K562 (cell line): Measurements from ENCODE around the gene SLBP. TPM values are rescaled to one million over a fixed set of nuclear protein-coding genes. Genes with fewer than 3 reads are reported as not detected.

Experiments used
- ETS1 ChIP-seq: conservative IDR thresholded peaks from 2 replicates; pipeline ENCODE4 v1.6.1; 2011; ENCODE audit warnings: low read depth, mild to moderate bottlenecking, low read length; ENCODE audit not compliant: control insufficient read depth
- FOS ChIP-seq: IDR thresholded peaks from 3 replicates; pipeline ENCODE4 v1.6.1; 2011; ENCODE audit not compliant: insufficient read length; ENCODE audit errors: extremely low read depth
- GABPB1 ChIP-seq: sonication (generic); formaldehyde crosslinking; IDR thresholded peaks from 2 replicates; pipeline ENCODE4 v1.8.0; 2022; ENCODE audit warnings: mild to moderate bottlenecking, missing genetic modification reagents
- HNRNPH1 ChIP-seq: fragments of 200-400 bp; formaldehyde crosslinking; optimal IDR thresholded peaks from 2 replicates; pipeline ENCODE3; 2017; ENCODE audit warnings: low read depth, mild to moderate bottlenecking, low read length, moderate library complexity
- KLF1 ChIP-seq: fragments of 450-650 bp; IDR thresholded peaks from 2 replicates; pipeline ENCODE4 v1.6.1; 2016; ENCODE audit warnings: missing genetic modification characterization, missing compliant biosample characterization
- MXD1 ChIP-seq: fragments of 250-450 bp; sonication (Bioruptor Pico); IDR thresholded peaks from 2 replicates; pipeline ENCODE4 v1.8.0; 2021; ENCODE audit warnings: borderline replicate concordance, mild to moderate bottlenecking, moderate library complexity; ENCODE audit not compliant: poor library complexity, severe bottlenecking
- NCOA1 ChIP-seq: fragments of 450-650 bp; IDR thresholded peaks from 2 replicates; pipeline ENCODE4 v1.6.1; 2016; ENCODE audit warnings: low read depth
- NFIX ChIP-seq: fragments of 250-450 bp; sonication (Bioruptor Pico); IDR thresholded peaks from 2 replicates; pipeline ENCODE4 v1.4.0; 2020; ENCODE audit warnings: low read depth, mild to moderate bottlenecking, moderate library complexity
- PPARD ChIP-seq: fragments of 250-450 bp; sonication (Bioruptor Pico); IDR thresholded peaks from 2 replicates; pipeline ENCODE4 v1.8.0; 2022; ENCODE audit warnings: inconsistent platforms, mild to moderate bottlenecking, moderate library complexity
- RBM17 ChIP-seq: fragments of 200-400 bp; formaldehyde crosslinking; IDR thresholded peaks from 2 replicates; pipeline ENCODE4 v1.6.1; 2017; ENCODE audit warnings: low read depth, mild to moderate bottlenecking, low read length, borderline replicate concordance
- SIN3B ChIP-seq: fragments of 450-650 bp; IDR thresholded peaks from 2 replicates; pipeline ENCODE4 v1.6.1; 2017; ENCODE audit warnings: low read depth, mild to moderate bottlenecking, moderate library complexity
- STAG1 ChIP-seq: sonication (generic); formaldehyde crosslinking; IDR thresholded peaks from 2 replicates; pipeline ENCODE4 v1.5.0; 2020; ENCODE audit warnings: missing genetic modification reagents, borderline replicate concordance
- TAF7 ChIP-seq: fragments of 450-650 bp; IDR thresholded peaks from 2 replicates; pipeline ENCODE4 v1.6.1; 2016; ENCODE audit warnings: missing genetic modification characterization, missing compliant biosample characterization
- TGIF2 ChIP-seq: sonication (generic); formaldehyde crosslinking; IDR thresholded peaks from 2 replicates; pipeline ENCODE4 v1.8.1; 2022; ENCODE audit warnings: mild to moderate bottlenecking, missing genetic modification reagents, moderate library complexity
- ZNF239 ChIP-seq: fragments of 250-450 bp; sonication (Bioruptor Pico); IDR thresholded peaks from 2 replicates; pipeline ENCODE4 v1.4.0; 2020; ENCODE audit warnings: mild to moderate bottlenecking
- ZNF444 ChIP-seq: fragments of 250-450 bp; sonication (Bioruptor Pico); IDR thresholded peaks from 2 replicates; pipeline ENCODE4 v1.4.0; 2020; ENCODE audit warnings: mild to moderate bottlenecking, moderate library complexity
- ZNF79 ChIP-seq: fragments of 250-450 bp; sonication (Bioruptor Pico); IDR thresholded peaks from 2 replicates; pipeline ENCODE4 v1.4.0; 2020; ENCODE audit warnings: low read depth, mild to moderate bottlenecking, moderate library complexity
- polyA plus RNA-seq, 8 experiments: library from polyadenylated mRNA; depleted of rRNA in 4 of 8; stranded (reverse) in 5 of 8; unstranded in 3 of 8; fragments of >200 nt; fragmentation: Nextera tagmentation in 2 of 8; fragmentation: Illumina TruSeq in 1 of 8; extraction: Ambion mirVana in 2 of 8; extraction: Trizol in 1 of 8; gene quantifications; 2 replicates each; pipeline versions ENCODE4 v1.2.1 to v1.2.3, GENCODE V29; 2011 to 2014; ENCODE audit warnings: inconsistent platforms in 1 of 8, missing spikeins in 1 of 8
- total RNA-seq, 7 experiments: library from RNA; depleted of rRNA in 6 of 7; stranded (reverse); fragments of >200 nt in 6 of 7; fragmentation: Illumina TruSeq in 2 of 7; extraction: Trizol in 2 of 7; gene quantifications; 2 replicates each; pipeline versions ENCODE4 v1.2.1 to v1.2.3, GENCODE V29; 2011 to 2021; ENCODE audit warnings: low replicate concordance in 1 of 7
- TF ChIP-seq, protein P1 (sequence below): fragments of 250-450 bp; sonication (Bioruptor Pico); IDR thresholded peaks from 2 replicates; pipeline ENCODE4 v1.4.0; 2020; ENCODE audit warnings: mild to moderate bottlenecking, moderate library complexity
- TF ChIP-seq, protein P2 (sequence below): fragments of 450-650 bp; IDR thresholded peaks from 2 replicates; pipeline ENCODE4 v1.6.1; 2016; ENCODE audit warnings: missing biosample characterization, missing genetic modification characterization
- TF ChIP-seq, protein P3 (sequence below): fragments of 250-450 bp; sonication (Bioruptor Pico); IDR thresholded peaks from 2 replicates; pipeline ENCODE4 v1.4.0; 2020; ENCODE audit warnings: borderline replicate concordance

SLBP gene
- total and polyA plus RNA-seq, 9 of the 15 experiments (the other 6 are each of a cell fraction or from before 2014, with no cell fraction given), result 49.4 to 221 (median 162) TPM

DNA sequence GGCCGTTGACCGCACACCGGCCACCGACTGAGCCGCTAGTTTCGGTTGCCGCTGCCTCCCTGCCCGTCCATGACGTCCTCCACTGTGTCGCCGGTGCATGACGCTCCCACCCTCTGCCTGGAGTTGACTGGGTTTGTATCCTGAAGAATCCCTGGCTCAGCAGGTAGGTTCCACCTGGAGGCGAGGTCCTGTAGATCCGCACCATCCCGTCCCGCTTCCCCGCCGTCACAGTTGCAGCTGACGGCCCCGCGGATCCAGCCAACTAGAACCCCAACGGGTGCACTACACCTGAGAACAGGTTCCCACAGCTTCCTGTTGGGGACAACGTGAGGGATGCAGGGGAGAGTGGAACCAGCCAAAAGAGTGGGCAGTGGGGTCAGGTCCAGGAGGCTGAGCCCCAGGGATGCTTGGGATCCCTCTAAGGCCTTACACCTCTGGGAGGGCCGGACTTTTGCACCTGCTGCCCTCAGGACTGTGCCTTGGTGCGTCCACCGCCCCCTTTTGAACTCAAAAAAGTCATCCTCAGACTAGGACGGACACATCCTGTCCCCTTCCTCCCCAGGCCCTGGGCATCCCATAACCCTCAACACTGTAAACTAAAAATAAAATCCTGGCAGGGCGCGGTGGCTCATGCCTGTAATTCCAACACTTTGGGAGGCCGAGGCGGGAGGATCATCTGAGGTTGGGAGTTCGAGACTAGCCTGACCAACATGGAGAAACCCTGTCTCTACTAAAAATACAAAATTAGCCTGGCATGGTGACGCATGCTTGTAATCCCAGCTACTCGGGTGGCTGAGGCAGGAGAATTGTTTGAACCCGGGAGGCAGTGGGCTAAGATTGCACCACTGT is 1.1 kb upstream of the SLBP start (continued):
- TF ChIP-seq, protein P1, sequence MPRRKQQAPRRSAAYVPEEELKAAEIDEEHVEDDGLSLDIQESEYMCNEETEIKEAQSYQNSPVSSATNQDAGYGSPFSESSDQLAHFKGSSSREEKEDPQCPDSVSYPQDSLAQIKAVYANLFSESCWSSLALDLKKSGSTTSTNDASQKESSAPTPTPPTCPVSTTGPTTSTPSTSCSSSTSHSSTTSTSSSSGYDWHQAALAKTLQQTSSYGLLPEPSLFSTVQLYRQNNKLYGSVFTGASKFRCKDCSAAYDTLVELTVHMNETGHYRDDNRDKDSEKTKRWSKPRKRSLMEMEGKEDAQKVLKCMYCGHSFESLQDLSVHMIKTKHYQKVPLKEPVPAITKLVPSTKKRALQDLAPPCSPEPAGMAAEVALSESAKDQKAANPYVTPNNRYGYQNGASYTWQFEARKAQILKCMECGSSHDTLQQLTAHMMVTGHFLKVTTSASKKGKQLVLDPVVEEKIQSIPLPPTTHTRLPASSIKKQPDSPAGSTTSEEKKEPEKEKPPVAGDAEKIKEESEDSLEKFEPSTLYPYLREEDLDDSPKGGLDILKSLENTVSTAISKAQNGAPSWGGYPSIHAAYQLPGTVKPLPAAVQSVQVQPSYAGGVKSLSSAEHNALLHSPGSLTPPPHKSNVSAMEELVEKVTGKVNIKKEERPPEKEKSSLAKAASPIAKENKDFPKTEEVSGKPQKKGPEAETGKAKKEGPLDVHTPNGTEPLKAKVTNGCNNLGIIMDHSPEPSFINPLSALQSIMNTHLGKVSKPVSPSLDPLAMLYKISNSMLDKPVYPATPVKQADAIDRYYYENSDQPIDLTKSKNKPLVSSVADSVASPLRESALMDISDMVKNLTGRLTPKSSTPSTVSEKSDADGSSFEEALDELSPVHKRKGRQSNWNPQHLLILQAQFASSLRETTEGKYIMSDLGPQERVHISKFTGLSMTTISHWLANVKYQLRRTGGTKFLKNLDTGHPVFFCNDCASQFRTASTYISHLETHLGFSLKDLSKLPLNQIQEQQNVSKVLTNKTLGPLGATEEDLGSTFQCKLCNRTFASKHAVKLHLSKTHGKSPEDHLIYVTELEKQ (CRISPR knock-in tag), result no peak
- 0 out of 2 replicates have a peak, but pooled peaks have one; percentile 14 for TF ChIP-seq NCOA1
- no peak for TF ChIP-seq GABPB1 (CRISPR knock-in tag)
- TF ChIP-seq PPARD, result no peak
- TF ChIP-seq TAF7 (tag), result peak; percentile 80
- TF ChIP-seq ZNF239 (CRISPR knock-in tag), result no peak
- peak; percentile 60; the same call in 1 of the 2 replicates for TF ChIP-seq SIN3B
- no peak for TF ChIP-seq TGIF2 (CRISPR knock-in tag)
- no peak for TF ChIP-seq HNRNPH1
- TF ChIP-seq ZNF444 (CRISPR knock-in tag), result no peak
- no peak for TF ChIP-seq MXD1 (CRISPR knock-in tag)
- TF ChIP-seq ZNF79 (CRISPR knock-in tag), result no peak
- no peak for TF ChIP-seq KLF1 (tag)
- TF ChIP-seq STAG1, result no peak
- TF ChIP-seq, protein P2, sequence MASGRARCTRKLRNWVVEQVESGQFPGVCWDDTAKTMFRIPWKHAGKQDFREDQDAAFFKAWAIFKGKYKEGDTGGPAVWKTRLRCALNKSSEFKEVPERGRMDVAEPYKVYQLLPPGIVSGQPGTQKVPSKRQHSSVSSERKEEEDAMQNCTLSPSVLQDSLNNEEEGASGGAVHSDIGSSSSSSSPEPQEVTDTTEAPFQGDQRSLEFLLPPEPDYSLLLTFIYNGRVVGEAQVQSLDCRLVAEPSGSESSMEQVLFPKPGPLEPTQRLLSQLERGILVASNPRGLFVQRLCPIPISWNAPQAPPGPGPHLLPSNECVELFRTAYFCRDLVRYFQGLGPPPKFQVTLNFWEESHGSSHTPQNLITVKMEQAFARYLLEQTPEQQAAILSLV (tag), result no peak
- TF ChIP-seq NFIX (CRISPR knock-in tag), result no peak
- no peak for TF ChIP-seq FOS
- no peak for TF ChIP-seq RBM17
- no peak for TF ChIP-seq ETS1
- TF ChIP-seq, protein P3, sequence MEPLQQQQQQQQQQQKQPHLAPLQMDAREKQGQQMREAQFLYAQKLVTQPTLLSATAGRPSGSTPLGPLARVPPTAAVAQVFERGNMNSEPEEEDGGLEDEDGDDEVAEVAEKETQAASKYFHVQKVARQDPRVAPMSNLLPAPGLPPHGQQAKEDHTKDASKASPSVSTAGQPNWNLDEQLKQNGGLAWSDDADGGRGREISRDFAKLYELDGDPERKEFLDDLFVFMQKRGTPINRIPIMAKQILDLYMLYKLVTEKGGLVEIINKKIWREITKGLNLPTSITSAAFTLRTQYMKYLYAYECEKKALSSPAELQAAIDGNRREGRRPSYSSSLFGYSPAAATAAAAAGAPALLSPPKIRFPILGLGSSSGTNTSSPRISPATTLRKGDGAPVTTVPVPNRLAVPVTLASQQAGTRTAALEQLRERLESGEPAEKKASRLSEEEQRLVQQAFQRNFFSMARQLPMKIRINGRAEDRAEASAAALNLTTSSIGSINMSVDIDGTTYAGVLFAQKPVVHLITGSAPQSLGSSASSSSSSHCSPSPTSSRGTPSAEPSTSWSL (CRISPR knock-in tag), result no peak
